Stomach (tissue), 4 donors: Measurements from ENCODE around the gene PROB1.

ENCODE experiments used
- EP300 ChIP-seq: sonication (generic); formaldehyde crosslinking; IDR thresholded peaks from one replicate; pipeline ENCODE4 v1.6.1; 2017; ENCODE audit warnings: antibody characterized with exemption
- POLR2A ChIP-seq, 4 donors: fragments of 450-650 bp; IDR thresholded peaks; one replicate each; pipeline ENCODE4 v1.6.1; 2016; ENCODE audit warnings: antibody characterized with exemption in 4 of 4, control low read depth in 2 of 4, mild to moderate bottlenecking in 1 of 4, moderate library complexity in 1 of 4
- POLR2AphosphoS5 ChIP-seq, 3 donors: sonication (generic); formaldehyde crosslinking; IDR thresholded peaks; one replicate each; pipeline ENCODE4 v1.6.1; 2016; ENCODE audit warnings: antibody characterized with exemption in 3 of 3
- TF ChIP-seq, protein P1 (sequence below), 7 experiments: fragments of 450-650 bp in 4 of 7; fragments of 200-600 bp in 3 of 7; sonication (generic) in 3 of 7; IDR thresholded peaks; one replicate each; pipeline ENCODE4 v1.5.1; 2016 to 2019; ENCODE audit warnings: antibody characterized with exemption in 7 of 7, control low read depth in 2 of 7, mild to moderate bottlenecking in 1 of 7

DNA sequence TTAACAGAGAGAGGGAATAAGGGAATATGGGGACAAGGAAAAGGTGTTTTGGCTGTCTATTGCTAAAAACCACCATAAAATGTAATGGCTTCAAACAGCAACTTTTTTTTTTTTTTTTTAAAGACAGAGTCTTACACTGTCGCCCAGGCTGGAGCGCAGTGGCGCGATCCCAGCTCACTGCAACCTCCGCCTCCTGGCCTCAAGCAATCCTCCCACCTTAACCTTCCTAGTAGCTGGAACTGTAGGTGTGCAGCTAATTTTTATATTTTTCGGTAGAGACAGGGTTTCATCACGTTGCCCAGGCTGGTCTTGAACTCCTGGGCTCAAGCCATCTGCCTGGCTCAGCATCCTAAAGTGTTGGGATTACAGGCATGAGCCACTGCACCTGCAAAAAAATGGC is 13.3 kb upstream of the PROB1 start:
- TF ChIP-seq POLR2A (IDR thresholded peaks at IDR 0.05): no peak
- TF ChIP-seq, protein P1, sequence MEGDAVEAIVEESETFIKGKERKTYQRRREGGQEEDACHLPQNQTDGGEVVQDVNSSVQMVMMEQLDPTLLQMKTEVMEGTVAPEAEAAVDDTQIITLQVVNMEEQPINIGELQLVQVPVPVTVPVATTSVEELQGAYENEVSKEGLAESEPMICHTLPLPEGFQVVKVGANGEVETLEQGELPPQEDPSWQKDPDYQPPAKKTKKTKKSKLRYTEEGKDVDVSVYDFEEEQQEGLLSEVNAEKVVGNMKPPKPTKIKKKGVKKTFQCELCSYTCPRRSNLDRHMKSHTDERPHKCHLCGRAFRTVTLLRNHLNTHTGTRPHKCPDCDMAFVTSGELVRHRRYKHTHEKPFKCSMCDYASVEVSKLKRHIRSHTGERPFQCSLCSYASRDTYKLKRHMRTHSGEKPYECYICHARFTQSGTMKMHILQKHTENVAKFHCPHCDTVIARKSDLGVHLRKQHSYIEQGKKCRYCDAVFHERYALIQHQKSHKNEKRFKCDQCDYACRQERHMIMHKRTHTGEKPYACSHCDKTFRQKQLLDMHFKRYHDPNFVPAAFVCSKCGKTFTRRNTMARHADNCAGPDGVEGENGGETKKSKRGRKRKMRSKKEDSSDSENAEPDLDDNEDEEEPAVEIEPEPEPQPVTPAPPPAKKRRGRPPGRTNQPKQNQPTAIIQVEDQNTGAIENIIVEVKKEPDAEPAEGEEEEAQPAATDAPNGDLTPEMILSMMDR (IDR thresholded peaks at IDR 0.05): no peak
- TF ChIP-seq POLR2AphosphoS5 (IDR thresholded peaks at IDR 0.05): no peak
- TF ChIP-seq EP300: no peak
